Ishikawa (cell line): ENCODE data around the gene ABR.

Experiments used
- CEBPB ChIP-seq: IDR thresholded peaks from 2 replicates; pipeline ENCODE4 v1.6.1; 2012
- CREB1 ChIP-seq: IDR thresholded peaks from 2 replicates; pipeline ENCODE4 v1.6.1; 2012; ENCODE audit warnings: low read depth
- EGR1 ChIP-seq: IDR thresholded peaks from 2 replicates; pipeline ENCODE4 v1.6.1; 2012
- EP300 ChIP-seq: IDR thresholded peaks from 2 replicates; pipeline ENCODE4 v1.6.1; 2012; ENCODE audit warnings: borderline replicate concordance
- FOXM1 ChIP-seq: IDR thresholded peaks from 2 replicates; pipeline ENCODE4 v1.6.1; 2012; ENCODE audit warnings: low read depth, borderline replicate concordance
- MAX ChIP-seq: IDR thresholded peaks from 2 replicates; pipeline ENCODE4 v1.6.1; 2012
- NFIC ChIP-seq: IDR thresholded peaks from 2 replicates; pipeline ENCODE4 v1.6.1; 2012
- RAD21 ChIP-seq: IDR thresholded peaks from 2 replicates; pipeline ENCODE4 v1.6.1; 2012; ENCODE audit warnings: low read depth
- REST ChIP-seq: IDR thresholded peaks from 2 replicates; pipeline ENCODE4 v1.6.1; 2012; ENCODE audit warnings: low read depth, mild to moderate bottlenecking
- TAF1 ChIP-seq: IDR thresholded peaks from 2 replicates; pipeline ENCODE4 v1.6.1; 2012; ENCODE audit warnings: low read depth, mild to moderate bottlenecking
- TCF12 ChIP-seq: IDR thresholded peaks from 2 replicates; pipeline ENCODE4 v1.6.1; 2012; ENCODE audit warnings: low read depth
- TEAD4 ChIP-seq: IDR thresholded peaks from 2 replicates; pipeline ENCODE4 v1.6.1; 2012
- USF1 ChIP-seq: IDR thresholded peaks from 2 replicates; pipeline ENCODE4 v1.6.1; 2012
- YY1 ChIP-seq: IDR thresholded peaks from 2 replicates; pipeline ENCODE4 v1.6.1; 2012; ENCODE audit warnings: low read depth
- ZBTB7A ChIP-seq: IDR thresholded peaks from 2 replicates; pipeline ENCODE4 v1.6.1; 2012; ENCODE audit warnings: low read depth

Gene ABR

GRCh38 chr17:1227365-1227764, 47.6 kb upstream of the ABR start:
- no peak for TF ChIP-seq FOXM1
- TF ChIP-seq USF1 = no peak
- TF ChIP-seq CREB1 = no peak
- no peak for TF ChIP-seq TCF12
- TF ChIP-seq EGR1 = no peak
- TF ChIP-seq YY1 = no peak
- no peak for TF ChIP-seq REST
- TF ChIP-seq ZBTB7A = no peak
- no peak for TF ChIP-seq MAX
- no peak for TF ChIP-seq TAF1
- no peak for TF ChIP-seq RAD21

- no peak for TF ChIP-seq USF1
- no peak for TF ChIP-seq TCF12
- TF ChIP-seq REST = no peak
- no peak for TF ChIP-seq TAF1
- TF ChIP-seq RAD21 = no peak
- TF ChIP-seq ZBTB7A = no peak
- no peak for TF ChIP-seq MAX
- TF ChIP-seq NFIC = no peak
- no peak for TF ChIP-seq TEAD4
- no peak for TF ChIP-seq CREB1
- no peak for TF ChIP-seq EP300
- no peak for TF ChIP-seq EGR1
- TF ChIP-seq FOXM1 = no peak
- no peak for TF ChIP-seq YY1
- TF ChIP-seq CEBPB = no peak
Measured at GRCh38 chr17:1226308-1226707, 46.5 kb upstream of the ABR start.

GRCh38 chr17:1224330-1224729, 44.5 kb upstream of the ABR start:
- no peak for TF ChIP-seq TEAD4
- TF ChIP-seq EGR1 = no peak
- no peak for TF ChIP-seq RAD21
- TF ChIP-seq USF1 = no peak
- TF ChIP-seq CREB1 = no peak
- no peak for TF ChIP-seq CEBPB
- TF ChIP-seq EP300 = no peak
- TF ChIP-seq TCF12 = no peak
- no peak for TF ChIP-seq TAF1
- no peak for TF ChIP-seq ZBTB7A
- no peak for TF ChIP-seq MAX
- no peak for TF ChIP-seq FOXM1

GRCh38 chr17:1223662-1224061, 43.9 kb upstream of the ABR start:
- TF ChIP-seq EP300 (no peak), RAD21 (no peak), TCF12 (no peak), USF1 (no peak), YY1 (no peak), EGR1 (no peak), ZBTB7A (no peak), TEAD4 (no peak), TAF1 (no peak), REST (no peak), CREB1 (no peak), NFIC (no peak), CEBPB (no peak), MAX (no peak)
